Measurements from ENCODE around the gene JCAD. TPM values are rescaled to one million over a fixed set of nuclear protein-coding genes. Genes with fewer than 3 reads are reported as not detected.
"Not testable (repeated sequence)": the region's sequence is repeated elsewhere in the genome, so short reads cannot be mapped to it uniquely, and the experiment has no call there.

JCAD gene
- total RNA-seq, 4 donors from 2014 or later: 26.6 to 38.5 (median 28.1) TPM

- H3K9me3 ChIP-seq: no peaks in the 10 kb centered on the region
- no peaks in the 10 kb centered on the region for H3K27me3 ChIP-seq
- no peaks in the 10 kb centered on the region for H3K36me3 ChIP-seq
- no peak for DNase-seq
- peaks cover 39 to 48% of the 10 kb centered on the region in 2 donors for H3K4me1 ChIP-seq
- H3K27ac ChIP-seq: peak overlapping the region; percentile 84 to 94 (median 89)
- TF ChIP-seq POLR2A (IDR thresholded peaks at IDR 0.05): no peak
- TF ChIP-seq CTCF (IDR thresholded peaks at IDR 0.05): no peak
- intact Hi-C loops (cut with DNase I): loop anchor here (10.0 kb wide), 1 partner anchor 188 kb away; no protein-coding TSS in a partner anchor
- WGBS, 2 donors: 80 to 85% methylated on average over 10 of the region's 10 CpGs
- peak overlapping the region in 1 of 3 donors; percentile 18 for H3K4me3 ChIP-seq (replicated peaks in 1 of 3)
These were observed 32.8 kb downstream of the JCAD start for GRCh38 chr10:30026578-30026977.

- WGBS, 2 donors: 77 to 78% methylated on average over 10 of the region's 10 CpGs
- Histone ChIP-seq H3K27me3 (no peaks in the 10 kb centered on the region), H3K27ac (peak overlapping the region; percentile 84 to 94 (median 89)), H3K4me1 (peaks cover 39 to 48% of the 10 kb centered on the region in 2 donors), H3K9me3 (no peaks in the 10 kb centered on the region), H3K4me3 (replicated peaks in 1 of 3) (no peak overlapping the region), H3K36me3 (no peaks in the 10 kb centered on the region)
- no peak for TF ChIP-seq CTCF (IDR thresholded peaks at IDR 0.05)
- TF ChIP-seq POLR2A (IDR thresholded peaks at IDR 0.05): no peak
- intact Hi-C loops (cut with DNase I): loop anchor here (10.0 kb wide), 1 partner anchor 189 kb away; no protein-coding TSS in a partner anchor
- DNase-seq: peak in 1 of 2 donors; percentile 39
These were observed 33.3 kb downstream of the JCAD start for GRCh38 chr10:30026080-30026479.

GRCh38 chr10:30025428-30025827 is 34.0 kb downstream of the JCAD start:
- not testable (repeated sequence) for H3K9me3 ChIP-seq; H3K27me3 ChIP-seq; H3K27ac ChIP-seq; H3K4me3 ChIP-seq (replicated peaks in 1 of 3); DNase-seq; H3K36me3 ChIP-seq
- intact Hi-C loops (cut with DNase I): loop anchor here (10.0 kb wide), 1 partner anchor 189 kb away; no protein-coding TSS in a partner anchor
- WGBS, 2 donors: 92 to 95% methylated on average over 8 of the region's 8 CpGs
- H3K4me1 ChIP-seq: peaks cover 39 to 44% of the 10 kb centered on the region in 2 donors

GRCh38 chr10:30022590-30022989 is 36.8 kb downstream of the JCAD start:
- Histone ChIP-seq H3K4me1 (peaks cover 13 to 26% of the 10 kb centered on the region in 2 donors), H3K27me3 (no peaks in the 10 kb centered on the region), H3K9me3 (no peaks in the 10 kb centered on the region), H3K27ac (no peak overlapping the region), H3K4me3 (replicated peaks in 1 of 3) (no peak overlapping the region), H3K36me3 (no peaks in the 10 kb centered on the region)
- TF ChIP-seq CTCF (IDR thresholded peaks at IDR 0.05) (no peak), POLR2A (IDR thresholded peaks at IDR 0.05) (no peak)
- intact Hi-C loops (cut with DNase I): loop anchor here (10.0 kb wide), 1 partner anchor 192 kb away; no protein-coding TSS in a partner anchor
- 93 to 95% methylated on average over 6 of the region's 6 CpGs for whole genome bisulfite sequencing, 2 donors
- no peak for DNase-seq

- no peak for DNase-seq
- Histone ChIP-seq H3K9me3 (no peaks in the 10 kb centered on the region), H3K4me3 (replicated peaks in 1 of 3) (no peak overlapping the region), H3K27me3 (no peaks in the 10 kb centered on the region), H3K4me1 (peaks cover 17 to 26% of the 10 kb centered on the region in 2 donors), H3K36me3 (no peaks in the 10 kb centered on the region), H3K27ac (no peak overlapping the region)
- no peak for TF ChIP-seq CTCF (IDR thresholded peaks at IDR 0.05)
- no peak for TF ChIP-seq POLR2A (IDR thresholded peaks at IDR 0.05)
- intact Hi-C loops (cut with DNase I): no loop called here
These were observed 39.9 kb downstream of the JCAD start for GRCh38 chr10:30019468-30019867.

Data from thyroid gland (tissue), 4 donors.